Liver (tissue), 9 donors: ENCODE measurements around the gene YOD1. TPM values are rescaled to one million over a fixed set of nuclear protein-coding genes. Genes with fewer than 3 reads are reported as not detected.

ENCODE experiments used
- DNase-seq: peaks from one replicate; pipeline ENCODE4 v3.0.0-alpha.2; 2017; ENCODE audit warnings: low spot score
- H3K27ac ChIP-seq, 2 donors: one replicate each; pipeline ENCODE4 v1.7.0; 2013; ENCODE audit warnings: inconsistent platforms in 2 of 2, low read length in 2 of 2, control low read depth in 1 of 2, low read depth in 1 of 2, mild to moderate bottlenecking in 1 of 2
- H3K27me3 ChIP-seq, 4 donors: one replicate each; pipeline versions ENCODE4 v1.6.1 to v1.7.0; 2013; ENCODE audit warnings: low read length in 3 of 4, inconsistent platforms in 1 of 4, mild to moderate bottlenecking in 1 of 4, moderate library complexity in 1 of 4; ENCODE audit not compliant: control insufficient read depth in 4 of 4, insufficient read depth in 4 of 4
- H3K36me3 ChIP-seq, 4 donors: one replicate each; pipeline versions ENCODE4 v1.6.1 to v1.7.0; 2013; ENCODE audit warnings: low read length in 3 of 4, mild to moderate bottlenecking in 3 of 4, low read depth in 1 of 4, moderate library complexity in 1 of 4; ENCODE audit not compliant: control insufficient read depth in 4 of 4, insufficient read depth in 3 of 4
- H3K4me1 ChIP-seq, 4 donors: one replicate each; pipeline versions ENCODE4 v1.6.1 to v1.7.0; 2013; ENCODE audit warnings: low read length in 3 of 4, mild to moderate bottlenecking in 3 of 4, moderate library complexity in 1 of 4; ENCODE audit not compliant: control insufficient read depth in 4 of 4, insufficient read depth in 4 of 4
- H3K4me3 ChIP-seq, 3 donors: one replicate each; pipeline versions ENCODE4 v1.6.1 to v1.7.0; 2013; ENCODE audit warnings: low read length in 3 of 3, control low read depth in 1 of 3, low read depth in 1 of 3, mild to moderate bottlenecking in 1 of 3
- H3K9ac ChIP-seq, 2 donors: one replicate each; pipeline ENCODE4 v1.7.0; 2013; ENCODE audit warnings: low read length in 2 of 2, mild to moderate bottlenecking in 2 of 2, moderate library complexity in 2 of 2, control low read depth in 1 of 2, low read depth in 1 of 2
- H3K9me3 ChIP-seq, 4 donors: one replicate each; pipeline versions ENCODE4 v1.6.1 to v1.7.0; 2013; ENCODE audit warnings: low read length in 3 of 4; ENCODE audit not compliant: control insufficient read depth in 4 of 4
- FOXA1 ChIP-seq: IDR thresholded peaks from 2 replicates; pipeline ENCODE4 v1.6.1; 2016; ENCODE audit warnings: antibody characterized with exemption
- GABPA ChIP-seq, 2 donors: IDR thresholded peaks in 1 of 2; conservative IDR thresholded peaks in 1 of 2; 2 replicates each; pipeline ENCODE4 v1.6.1; 2016; ENCODE audit warnings: antibody characterized with exemption in 2 of 2, mild to moderate bottlenecking in 1 of 2, moderate library complexity in 1 of 2
- HNF4A ChIP-seq, 2 donors: conservative IDR thresholded peaks; 2 replicates each; pipeline ENCODE4 v1.6.1; 2016; ENCODE audit warnings: antibody characterized with exemption in 2 of 2, mild to moderate bottlenecking in 2 of 2
- HNF4G ChIP-seq: IDR thresholded peaks from 2 replicates; pipeline ENCODE4 v1.6.1; 2016; ENCODE audit warnings: antibody characterized with exemption
- JUND ChIP-seq, 2 donors: IDR thresholded peaks; 2 replicates each; pipeline ENCODE4 v1.6.1; 2016; ENCODE audit warnings: antibody characterized with exemption in 2 of 2
- RAD21 ChIP-seq, 2 donors: IDR thresholded peaks; 2 replicates each; pipeline ENCODE4 v1.6.1; 2016; ENCODE audit warnings: antibody characterized with exemption in 2 of 2, mild to moderate bottlenecking in 2 of 2
- RXRA ChIP-seq, 2 donors: IDR thresholded peaks; 2 replicates each; pipeline ENCODE4 v1.6.1; 2017 to 2018; ENCODE audit warnings: antibody characterized with exemption in 2 of 2, mild to moderate bottlenecking in 1 of 2
- SP1 ChIP-seq: IDR thresholded peaks from 2 replicates; pipeline ENCODE4 v1.6.1; 2018; ENCODE audit warnings: antibody characterized with exemption, mild to moderate bottlenecking
- TAF1 ChIP-seq: conservative IDR thresholded peaks from 2 replicates; pipeline ENCODE4 v1.6.1; 2016; ENCODE audit warnings: antibody characterized with exemption, mild to moderate bottlenecking
- YY1 ChIP-seq: IDR thresholded peaks from 2 replicates; pipeline ENCODE4 v1.6.1; 2016; ENCODE audit warnings: antibody characterized with exemption, mild to moderate bottlenecking
- WGBS: extraction: QIAGEN DNeasy Blood & Tissue Kit; methylation state at CpG from one replicate; pipeline ENCODE4 v1.1.7; 2013; 5-methylcytosine and 5-hydroxymethylcytosine counted together
- polyA plus RNA-seq, 2 donors: library from polyadenylated mRNA; stranded (reverse) in 1 of 2; unstranded in 1 of 2; fragments of 200-250 nt in 1 of 2; fragments of >200 nt in 1 of 2; fragmentation: Nextera tagmentation in 1 of 2; extraction: Ambion mirVana in 1 of 2; gene quantifications; one replicate each; pipeline versions ENCODE4 v1.2.1 to v1.2.3, GENCODE V29; 2013 to 2015
- total RNA-seq, 2 donors: library from RNA; depleted of rRNA; stranded (reverse); fragments of >200 nt; gene quantifications; one replicate each; pipeline ENCODE4 v1.2.3, GENCODE V29; 2014
- TF ChIP-seq, protein P1 (sequence below): IDR thresholded peaks from 2 replicates; pipeline ENCODE4 v1.6.1; 2016; ENCODE audit warnings: antibody characterized with exemption
- TF ChIP-seq, protein P2 (sequence below): IDR thresholded peaks from 2 replicates; pipeline ENCODE4 v1.6.1; 2016; ENCODE audit warnings: antibody characterized with exemption
- TF ChIP-seq, protein P3 (sequence below): fragments of 150-350 bp; IDR thresholded peaks from 2 replicates; pipeline ENCODE4 v1.5.1; 2017; ENCODE audit warnings: improper control_type of control experiment, low read depth, low read length; ENCODE audit not compliant: missing input control
- donor health status: healthy.
- donor health status: healthy.
- donor health status: healthy.
- donor health status: healthy.
- donor health status: healthy.

YOD1 gene
- total and polyA plus RNA-seq, 4 donors = 1.3 to 79.4 (median 4.7) TPM

DNA sequence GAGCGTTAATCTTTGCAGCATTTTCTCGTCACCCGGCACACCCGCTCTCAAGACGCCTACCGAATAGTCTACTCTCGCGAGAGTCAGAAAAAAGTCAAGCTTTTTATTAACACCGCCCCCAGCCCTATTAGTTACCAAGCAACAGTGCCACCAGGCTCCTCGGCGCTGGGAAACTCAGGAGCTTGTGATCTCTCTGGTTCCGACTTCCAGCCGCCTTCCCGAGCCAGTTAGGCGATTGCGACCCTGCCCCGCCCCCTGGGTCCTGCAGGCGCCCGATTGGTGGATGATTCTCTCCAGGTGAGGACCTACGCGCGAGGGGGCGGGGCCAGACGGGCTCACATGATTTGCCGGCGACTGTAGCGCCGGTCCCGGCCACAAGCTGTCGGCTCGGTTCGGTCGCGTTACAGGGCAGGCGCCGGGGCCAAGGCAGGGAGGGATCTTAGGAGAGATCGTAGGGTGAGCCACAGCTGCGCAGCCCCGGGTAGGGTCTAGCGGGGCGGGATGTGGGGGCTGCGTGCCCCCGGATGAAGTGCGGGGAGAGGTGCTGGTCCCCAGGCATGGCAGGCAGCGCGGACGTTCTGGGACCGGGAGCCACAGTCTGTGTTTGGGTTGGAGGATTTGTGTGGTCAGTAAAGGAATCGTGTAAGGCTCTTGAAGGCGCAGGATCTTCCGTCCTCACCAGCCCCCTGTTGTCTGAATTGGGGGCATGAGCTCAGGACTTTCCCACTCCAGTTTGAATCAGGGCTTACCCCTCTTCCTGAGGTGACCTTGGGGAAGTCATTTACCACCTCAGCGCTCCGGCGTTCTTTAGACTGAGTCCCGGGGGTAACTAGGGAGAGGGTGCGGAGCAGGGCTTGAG lies 2.1 kb upstream of the YOD1 start, which contains the start of gene PFKFB2 (continued):
- TF ChIP-seq TAF1 (peak; percentile 69), JUND (IDR thresholded peaks at IDR 0.05) (peak in 1 of 2 donors; percentile 76), SP1 (peak; percentile 76)

DNA sequence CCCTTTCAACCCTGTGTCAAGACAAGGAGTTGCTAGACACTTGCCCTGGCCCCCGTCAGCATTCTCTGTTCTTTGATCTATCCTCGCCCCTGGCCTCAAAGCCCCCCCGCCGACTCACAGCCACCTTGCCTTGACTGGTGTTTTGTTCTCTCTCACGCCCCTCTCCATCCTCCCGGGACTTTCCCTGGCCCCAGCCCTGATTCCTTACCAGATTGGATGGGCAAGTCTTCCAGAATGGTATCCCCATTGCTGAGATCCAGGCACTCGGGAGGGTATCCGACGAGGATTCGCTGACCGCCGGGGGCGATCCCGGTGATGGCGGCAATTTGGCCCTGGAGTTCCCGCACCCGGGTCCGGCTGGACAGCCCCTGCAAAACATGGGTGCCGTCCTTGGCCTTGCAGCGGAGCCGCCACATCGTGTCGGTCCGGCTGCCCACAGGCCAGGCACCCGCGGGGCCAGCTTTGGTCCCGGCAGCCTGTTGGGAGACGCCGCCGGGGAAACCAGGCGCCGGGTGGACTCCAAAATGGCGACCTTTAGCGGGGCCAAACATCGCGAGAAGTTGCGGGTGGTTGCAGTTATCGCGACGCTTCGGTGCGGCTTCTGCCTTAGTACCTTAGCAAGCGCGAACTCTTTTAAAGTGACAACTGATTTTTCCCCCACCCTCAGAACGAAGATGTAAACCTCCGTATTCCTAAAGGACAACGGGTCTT lies 373 bp downstream of the YOD1 start:
- Histone ChIP-seq H3K27ac (peak overlapping the region; percentile 81 to 82), H3K9ac (peak overlapping the region; percentile 81 to 95), H3K27me3 (no peaks in the 10 kb centered on the region), H3K4me3 (peak overlapping the region; percentile 78 to 99 (median 84)), H3K9me3 (no peaks in the 10 kb centered on the region), H3K36me3 (peaks cover 0 to 18% (median 3%) of the 10 kb centered on the region in 4 donors), H3K4me1 (peaks cover 1 to 39% (median 12%) of the 10 kb centered on the region in 4 donors)
- TF ChIP-seq, protein P1, sequence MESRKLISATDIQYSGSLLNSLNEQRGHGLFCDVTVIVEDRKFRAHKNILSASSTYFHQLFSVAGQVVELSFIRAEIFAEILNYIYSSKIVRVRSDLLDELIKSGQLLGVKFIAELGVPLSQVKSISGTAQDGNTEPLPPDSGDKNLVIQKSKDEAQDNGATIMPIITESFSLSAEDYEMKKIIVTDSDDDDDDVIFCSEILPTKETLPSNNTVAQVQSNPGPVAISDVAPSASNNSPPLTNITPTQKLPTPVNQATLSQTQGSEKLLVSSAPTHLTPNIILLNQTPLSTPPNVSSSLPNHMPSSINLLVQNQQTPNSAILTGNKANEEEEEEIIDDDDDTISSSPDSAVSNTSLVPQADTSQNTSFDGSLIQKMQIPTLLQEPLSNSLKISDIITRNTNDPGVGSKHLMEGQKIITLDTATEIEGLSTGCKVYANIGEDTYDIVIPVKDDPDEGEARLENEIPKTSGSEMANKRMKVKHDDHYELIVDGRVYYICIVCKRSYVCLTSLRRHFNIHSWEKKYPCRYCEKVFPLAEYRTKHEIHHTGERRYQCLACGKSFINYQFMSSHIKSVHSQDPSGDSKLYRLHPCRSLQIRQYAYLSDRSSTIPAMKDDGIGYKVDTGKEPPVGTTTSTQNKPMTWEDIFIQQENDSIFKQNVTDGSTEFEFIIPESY = peak; percentile 100
- TF ChIP-seq, protein P2, sequence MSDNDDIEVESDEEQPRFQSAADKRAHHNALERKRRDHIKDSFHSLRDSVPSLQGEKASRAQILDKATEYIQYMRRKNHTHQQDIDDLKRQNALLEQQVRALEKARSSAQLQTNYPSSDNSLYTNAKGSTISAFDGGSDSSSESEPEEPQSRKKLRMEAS = peak; percentile 39
- TF ChIP-seq YY1 = peak; percentile 99
- TF ChIP-seq SP1 = no peak
- no peak for TF ChIP-seq HNF4G
- TF ChIP-seq RXRA (IDR thresholded peaks at IDR 0.05) = peak in 1 of 2 donors; percentile 3
- DNase-seq = peak; percentile 92
- WGBS = under 1% methylated on average over 47 of the region's 47 CpGs

DNA sequence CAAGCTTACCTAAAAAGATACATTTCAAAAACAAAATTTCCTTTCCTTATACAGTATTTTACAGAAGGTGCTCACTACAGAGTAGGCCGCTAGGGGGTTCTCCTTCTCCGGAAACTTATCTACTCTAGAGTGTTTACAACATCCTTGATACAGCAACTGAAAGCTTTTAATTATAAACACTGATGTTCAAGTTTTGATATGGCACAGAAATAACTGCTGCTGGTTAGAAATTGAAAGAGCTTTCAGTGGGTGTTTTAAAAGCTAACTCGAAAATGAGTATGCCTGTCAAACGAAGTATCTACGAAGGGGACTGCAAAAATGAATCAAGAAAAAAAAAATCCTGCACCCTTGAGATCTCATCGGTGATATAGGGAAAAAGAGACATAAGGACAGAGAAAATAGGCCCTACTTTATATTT lies 1.0 kb downstream of the YOD1 start:
- H3K4me3 ChIP-seq = peak overlapping the region; percentile 78 to 99 (median 84)
- no peaks in the 10 kb centered on the region for H3K27me3 ChIP-seq
- H3K36me3 ChIP-seq = peaks cover 0 to 19% (median 3%) of the 10 kb centered on the region in 4 donors
- no peaks in the 10 kb centered on the region for H3K9me3 ChIP-seq
- DNase-seq = peak; percentile 45
- WGBS = 0% methylated on average over 6 of the region's 6 CpGs
- peak overlapping the region; percentile 81 to 82 for H3K27ac ChIP-seq
- peaks cover 1 to 39% (median 12%) of the 10 kb centered on the region in 4 donors for H3K4me1 ChIP-seq
- no peak for TF ChIP-seq TAF1
- TF ChIP-seq, protein P3, sequence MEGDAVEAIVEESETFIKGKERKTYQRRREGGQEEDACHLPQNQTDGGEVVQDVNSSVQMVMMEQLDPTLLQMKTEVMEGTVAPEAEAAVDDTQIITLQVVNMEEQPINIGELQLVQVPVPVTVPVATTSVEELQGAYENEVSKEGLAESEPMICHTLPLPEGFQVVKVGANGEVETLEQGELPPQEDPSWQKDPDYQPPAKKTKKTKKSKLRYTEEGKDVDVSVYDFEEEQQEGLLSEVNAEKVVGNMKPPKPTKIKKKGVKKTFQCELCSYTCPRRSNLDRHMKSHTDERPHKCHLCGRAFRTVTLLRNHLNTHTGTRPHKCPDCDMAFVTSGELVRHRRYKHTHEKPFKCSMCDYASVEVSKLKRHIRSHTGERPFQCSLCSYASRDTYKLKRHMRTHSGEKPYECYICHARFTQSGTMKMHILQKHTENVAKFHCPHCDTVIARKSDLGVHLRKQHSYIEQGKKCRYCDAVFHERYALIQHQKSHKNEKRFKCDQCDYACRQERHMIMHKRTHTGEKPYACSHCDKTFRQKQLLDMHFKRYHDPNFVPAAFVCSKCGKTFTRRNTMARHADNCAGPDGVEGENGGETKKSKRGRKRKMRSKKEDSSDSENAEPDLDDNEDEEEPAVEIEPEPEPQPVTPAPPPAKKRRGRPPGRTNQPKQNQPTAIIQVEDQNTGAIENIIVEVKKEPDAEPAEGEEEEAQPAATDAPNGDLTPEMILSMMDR = peak; percentile 68
- TF ChIP-seq RAD21 (IDR thresholded peaks at IDR 0.05) = peak; percentile 73 to 74
- no peak for TF ChIP-seq GABPA (IDR thresholded peaks at IDR 0.05 in 1 of 2, conservative IDR thresholded peaks at IDR 0.05 in 1 of 2)
- TF ChIP-seq SP1 = no peak
- no peak for TF ChIP-seq FOXA1
- TF ChIP-seq HNF4A (conservative IDR thresholded peaks at IDR 0.05) = no peak
- no peak for TF ChIP-seq JUND (IDR thresholded peaks at IDR 0.05)
- peak overlapping the region; percentile 81 to 95 for H3K9ac ChIP-seq
